K562 (cell line): ENCODE measurements around the gene SAMD8. TPM values are rescaled to one million over a fixed set of nuclear protein-coding genes. Genes with fewer than 3 reads are reported as not detected.

Experiments
- CTCFL ChIP-seq: IDR thresholded peaks from 2 replicates; pipeline ENCODE4 v1.6.1; 2011; ENCODE audit warnings: borderline replicate concordance, low read depth, mild to moderate bottlenecking, moderate library complexity, low read length; ENCODE audit not compliant: insufficient read depth, poor library complexity, severe bottlenecking
- FOXM1 ChIP-seq, 2 experiments: fragments of 450-650 bp in 1 of 2; sonication (generic) in 1 of 2; formaldehyde crosslinking in 1 of 2; IDR thresholded peaks; 2 replicates each; pipeline versions ENCODE4 v1.6.1 to v1.9.0; 2017 to 2022; ENCODE audit warnings: low read depth in 2 of 2, mild to moderate bottlenecking in 2 of 2, missing genetic modification reagents in 1 of 2, moderate library complexity in 1 of 2
- HDAC2 ChIP-seq: fragments of 450-650 bp; IDR thresholded peaks from 2 replicates; pipeline ENCODE4 v1.6.1; 2016; ENCODE audit warnings: mild to moderate bottlenecking
- HDAC8 ChIP-seq: fragments of 450-650 bp; IDR thresholded peaks from 2 replicates; pipeline ENCODE4 v1.6.1; 2016; ENCODE audit warnings: mild to moderate bottlenecking, missing genetic modification characterization, moderate library complexity, missing compliant biosample characterization
- HNRNPUL1 ChIP-seq: fragments of 200-400 bp; formaldehyde crosslinking; IDR thresholded peaks from 2 replicates; pipeline ENCODE4 v1.6.1; 2017; ENCODE audit warnings: low read length
- POLR2B ChIP-seq: fragments of 450-650 bp; IDR thresholded peaks from 2 replicates; pipeline ENCODE4 v1.6.1; 2018; ENCODE audit warnings: low read depth; ENCODE audit not compliant: partially characterized antibody
- SIX5 ChIP-seq, 2 experiments: IDR thresholded peaks; 2 replicates each; pipeline ENCODE4 v1.6.1; 2011; ENCODE audit warnings: low read length in 2 of 2, borderline replicate concordance in 1 of 2, low read depth in 1 of 2, mild to moderate bottlenecking in 1 of 2, moderate library complexity in 1 of 2; ENCODE audit not compliant: insufficient read depth in 1 of 2
- TAF9B ChIP-seq: fragments of 450-650 bp; IDR thresholded peaks from 2 replicates; pipeline ENCODE4 v1.6.1; 2018; ENCODE audit warnings: mild to moderate bottlenecking; ENCODE audit not compliant: partially characterized antibody
- U2AF1 ChIP-seq: fragments of 200-400 bp; formaldehyde crosslinking; optimal IDR thresholded peaks from 2 replicates; pipeline ENCODE3; 2017; ENCODE audit warnings: mild to moderate bottlenecking, low read depth, low read length, moderate library complexity
- ZBTB1 ChIP-seq: sonication (generic); formaldehyde crosslinking; IDR thresholded peaks from 2 replicates; pipeline ENCODE4 v1.8.1; 2023; ENCODE audit warnings: missing genetic modification reagents, low read depth, mild to moderate bottlenecking, borderline replicate concordance
- ZBTB49 ChIP-seq: sonication (generic); formaldehyde crosslinking; IDR thresholded peaks from 2 replicates; pipeline ENCODE4 v1.8.0; 2022; ENCODE audit warnings: missing genetic modification reagents, mild to moderate bottlenecking, borderline replicate concordance
- ZNF280A ChIP-seq: fragments of 450-650 bp; IDR thresholded peaks from 2 replicates; pipeline ENCODE4 v1.6.1; 2018; ENCODE audit warnings: mild to moderate bottlenecking, low read depth; ENCODE audit not compliant: partially characterized antibody
- ZNF280B ChIP-seq: fragments of 250-450 bp; sonication (Bioruptor Pico); IDR thresholded peaks from 2 replicates; pipeline ENCODE4 v1.5.1; 2021; ENCODE audit warnings: mild to moderate bottlenecking
- ZNF592 ChIP-seq: fragments of 450-650 bp; IDR thresholded peaks from 2 replicates; pipeline ENCODE4 v1.6.1; 2017; ENCODE audit warnings: antibody characterized with exemption, mild to moderate bottlenecking
- polyA plus RNA-seq, 8 experiments: library from polyadenylated mRNA; depleted of rRNA in 4 of 8; stranded (reverse) in 5 of 8; unstranded in 3 of 8; fragments of >200 nt; fragmentation: Nextera tagmentation in 2 of 8; fragmentation: Illumina TruSeq in 1 of 8; extraction: Ambion mirVana in 2 of 8; extraction: Trizol in 1 of 8; gene quantifications; 2 replicates each; pipeline versions ENCODE4 v1.2.1 to v1.2.3, GENCODE V29; 2011 to 2014; ENCODE audit warnings: inconsistent platforms in 1 of 8, missing spikeins in 1 of 8
- total RNA-seq, 7 experiments: library from RNA; depleted of rRNA in 6 of 7; stranded (reverse); fragments of >200 nt in 6 of 7; fragmentation: Illumina TruSeq in 2 of 7; extraction: Trizol in 2 of 7; gene quantifications; 2 replicates each; pipeline versions ENCODE4 v1.2.1 to v1.2.3, GENCODE V29; 2011 to 2021; ENCODE audit warnings: low replicate concordance in 1 of 7

SAMD8 gene
- total and polyA plus RNA-seq, 9 of the 15 experiments (the other 6 are each of a cell fraction or from before 2014, with no cell fraction given), result 2.7 to 16.1 (median 6.2) TPM

- TF ChIP-seq ZBTB49 (CRISPR knock-in tag) (no peak), CTCFL (peak; percentile 28), ZNF592 (no peak), HDAC8 (no peak), ZNF280A (no peak), U2AF1 (no peak), HDAC2 (no peak), POLR2B (peak; percentile 63), FOXM1 (IDR thresholded peaks at IDR 0.05; ENCODE audit: low read depth) (no peak; the same call in 1 of the 2 replicates), FOXM1 (CRISPR knock-in tag; IDR thresholded peaks at IDR 0.05; ENCODE audit: low read depth) (no peak), TAF9B (no peak), HNRNPUL1 (no peak), ZNF280B (no peak), ZBTB1 (no peak), SIX5 (IDR thresholded peaks at IDR 0.05; ENCODE audit: borderline replicate concordance in 1 of 2, insufficient read depth in 1 of 2, low read depth in 1 of 2, low read length in 2 of 2) (no peak)
These were observed at the start of gene SAMD8 (continued) for GRCh38 chr10:75111365-75111906.
